Measurements from ENCODE around the gene FAM167B.

- TF ChIP-seq MYC (IDR thresholded peaks at IDR 0.05; ENCODE audit: low read depth, low read length) = peak; percentile 86
- TF ChIP-seq MAX (IDR thresholded peaks at IDR 0.05; ENCODE audit: low read depth, low read length) = peak; percentile 74
- TF ChIP-seq CTCF (IDR thresholded peaks at IDR 0.05; ENCODE audit: low read depth, low read length) = no peak
Measured at GRCh38 chr1:32221980-32222755, 24.9 kb upstream of the FAM167B start, which contains the start of the genes EIF3I and TMEM234.
